ENCODE measurements around the gene HOXC6.
A peak's percentile ranks its signal among the peaks of the same experiment; 100 is the strongest.

HOXC6 gene

DNA sequence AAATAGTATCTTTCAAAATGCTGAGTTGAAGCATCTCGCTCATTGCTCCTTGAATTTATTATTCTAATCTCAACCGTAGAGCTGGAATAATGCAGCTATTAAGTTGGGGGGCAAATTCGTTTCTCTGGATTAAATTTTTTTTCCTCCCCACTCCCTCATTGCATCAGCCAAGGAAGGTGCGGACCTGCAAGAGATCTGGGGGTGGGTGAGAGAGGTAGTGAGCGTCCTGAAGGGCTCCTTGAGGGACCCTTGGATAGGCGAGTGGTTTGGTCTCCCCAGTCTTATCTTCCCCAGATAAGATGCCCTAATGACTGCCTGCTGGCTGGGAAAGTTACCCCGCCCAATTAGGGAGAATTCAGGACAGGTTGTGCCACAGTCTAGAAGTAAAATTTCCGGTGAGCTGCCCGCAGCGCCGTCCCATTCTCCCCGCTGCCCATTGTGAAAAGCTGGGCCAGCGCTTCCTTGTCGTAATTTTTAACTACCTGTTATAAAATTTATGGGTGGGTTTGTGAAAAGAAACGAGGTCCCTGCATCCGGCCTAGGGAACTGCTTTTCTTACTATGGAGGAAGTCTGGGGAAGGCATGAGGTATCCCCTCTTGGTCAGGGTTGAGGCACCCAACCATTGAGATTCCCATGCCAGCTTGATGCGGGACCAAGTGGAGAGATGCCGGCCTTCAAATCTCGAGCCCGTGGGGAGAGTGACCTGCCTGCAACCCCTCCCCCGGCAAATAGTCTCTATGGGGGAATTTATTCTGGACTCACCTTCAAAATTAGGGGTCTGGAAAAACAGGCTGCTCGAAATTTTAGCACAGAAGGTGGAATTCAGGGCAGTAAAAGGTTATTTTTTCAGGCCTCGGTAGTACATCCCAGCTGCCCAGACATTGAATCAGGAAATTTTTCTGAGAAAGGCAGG, 13.0 kb upstream of the HOXC6 start:
- DNase-seq (ENCODE audit: low read depth in 2 of 2): no peak

- DNase-seq (ENCODE audit: low read depth in 2 of 2): no peak
Observed at GRCh38 chr12:54016051-54016450, 12.2 kb upstream of the HOXC6 start.

- DNase-seq (ENCODE audit: low read depth in 2 of 2): no peak
Observed at GRCh38 chr12:54016478-54016964, 11.7 kb upstream of the HOXC6 start.

- DNase-seq (ENCODE audit: low read depth in 2 of 2): no peak
Observed at GRCh38 chr12:54017027-54017788, 11.0 kb upstream of the HOXC6 start.

DNA sequence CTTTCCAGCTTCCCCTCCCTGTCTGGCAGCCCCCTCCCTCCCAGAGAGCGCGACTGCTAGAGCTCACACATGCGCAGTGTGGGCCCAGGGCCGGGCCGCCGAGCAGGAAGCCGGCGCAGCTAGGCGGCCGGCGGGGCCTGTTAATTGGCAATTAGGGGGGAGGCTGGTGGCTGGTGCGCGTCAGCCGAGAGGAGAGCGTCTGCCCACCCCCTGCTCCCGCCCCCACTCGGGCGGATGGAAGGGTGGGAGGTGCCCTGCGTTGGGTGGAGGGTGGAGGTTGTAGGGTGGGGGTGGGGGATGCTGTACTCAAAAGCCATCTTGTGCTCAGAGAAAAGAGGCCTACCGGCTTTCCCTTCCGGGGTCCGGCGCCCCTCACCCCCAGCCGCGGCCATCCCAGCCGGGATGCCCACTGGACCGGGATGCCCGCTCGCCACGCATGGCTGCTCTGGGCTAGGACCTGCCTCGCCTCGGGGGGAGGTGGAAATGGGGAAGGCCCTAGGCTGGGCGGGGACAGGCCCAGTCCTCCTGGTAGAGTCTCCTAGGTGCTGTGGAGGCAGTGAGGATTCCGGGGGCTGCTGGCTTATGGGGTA, 10.3 kb upstream of the HOXC6 start:
- peak in 1 of 2 donors; percentile 47 for DNase-seq (ENCODE audit: low read depth in 2 of 2)

GRCh38 chr12:54018468-54018984, 9.7 kb upstream of the HOXC6 start:
- DNase-seq (ENCODE audit: low read depth in 2 of 2): no peak

DNA sequence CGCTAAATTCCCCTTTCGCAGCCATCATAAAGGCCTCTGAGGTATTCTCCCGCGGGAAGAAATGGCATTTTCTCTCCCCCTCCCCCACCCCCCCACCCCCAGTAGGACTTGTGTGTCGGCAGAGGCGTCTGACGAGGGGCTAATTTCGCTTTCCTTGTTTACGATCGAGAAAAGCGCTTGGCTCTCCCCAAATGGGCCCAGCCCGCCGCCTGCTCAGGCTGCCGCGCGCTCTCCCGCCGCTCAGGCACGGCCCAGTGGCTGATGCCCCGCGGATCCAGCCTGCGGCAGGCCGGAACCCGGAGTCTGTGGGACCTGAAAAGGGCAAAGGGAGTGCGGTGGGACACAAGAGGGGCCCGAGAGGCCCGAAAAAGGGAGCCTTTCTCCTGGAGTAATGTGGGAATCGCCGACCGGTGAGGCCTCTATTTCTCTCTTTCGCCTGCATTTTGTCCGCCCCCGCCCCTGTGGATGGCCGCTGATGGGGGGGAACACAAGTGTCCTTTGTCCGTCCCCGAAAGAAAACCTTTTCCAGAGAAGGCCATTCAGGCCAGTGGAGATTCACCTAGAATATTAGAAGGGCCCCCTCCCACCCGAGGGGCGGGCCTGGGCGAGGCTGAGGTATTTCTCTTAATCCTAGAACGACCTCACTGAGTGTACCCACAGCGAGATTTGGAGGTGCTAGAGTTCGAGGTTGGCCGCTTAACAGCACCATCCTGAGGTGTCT, 9.0 kb upstream of the HOXC6 start:
- no peak for DNase-seq (ENCODE audit: low read depth in 2 of 2)

DNA sequence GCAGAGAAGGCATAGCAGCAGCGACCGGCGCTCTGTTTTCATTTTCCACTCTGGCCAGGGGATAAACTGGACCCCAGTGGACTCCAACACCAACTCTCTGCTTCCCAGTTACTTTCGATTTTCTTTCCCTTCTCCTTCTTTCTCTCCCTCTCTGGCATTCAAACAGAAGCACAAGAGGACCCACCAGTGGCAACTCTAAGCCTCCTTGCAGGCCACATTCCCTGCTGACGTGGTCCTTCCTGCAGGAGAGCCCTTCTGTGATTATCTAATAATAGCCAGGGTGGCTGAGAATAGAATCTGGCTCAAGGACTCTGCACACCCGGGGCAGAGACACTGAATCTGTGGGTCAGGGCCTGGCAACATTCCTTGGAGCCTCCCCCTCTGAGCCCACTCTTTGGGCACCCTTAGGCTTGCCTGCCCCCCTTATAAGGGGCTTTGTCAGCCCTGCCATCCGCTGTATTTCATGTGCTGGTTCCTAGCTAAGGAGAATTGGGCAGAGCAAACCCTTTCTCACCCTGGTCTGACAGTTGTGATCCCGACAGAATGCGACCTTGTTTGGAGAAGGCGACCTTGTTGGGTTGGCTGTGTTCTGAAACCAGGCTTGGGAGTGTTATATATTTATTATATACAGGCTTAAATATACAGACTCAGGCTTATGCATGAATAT, 8.2 kb upstream of the HOXC6 start:
- DNase-seq (ENCODE audit: low read depth in 2 of 2): no peak

- no peak for DNase-seq (ENCODE audit: low read depth in 2 of 2)
Observed at GRCh38 chr12:54020591-54021405, 7.4 kb upstream of the HOXC6 start.

DNA sequence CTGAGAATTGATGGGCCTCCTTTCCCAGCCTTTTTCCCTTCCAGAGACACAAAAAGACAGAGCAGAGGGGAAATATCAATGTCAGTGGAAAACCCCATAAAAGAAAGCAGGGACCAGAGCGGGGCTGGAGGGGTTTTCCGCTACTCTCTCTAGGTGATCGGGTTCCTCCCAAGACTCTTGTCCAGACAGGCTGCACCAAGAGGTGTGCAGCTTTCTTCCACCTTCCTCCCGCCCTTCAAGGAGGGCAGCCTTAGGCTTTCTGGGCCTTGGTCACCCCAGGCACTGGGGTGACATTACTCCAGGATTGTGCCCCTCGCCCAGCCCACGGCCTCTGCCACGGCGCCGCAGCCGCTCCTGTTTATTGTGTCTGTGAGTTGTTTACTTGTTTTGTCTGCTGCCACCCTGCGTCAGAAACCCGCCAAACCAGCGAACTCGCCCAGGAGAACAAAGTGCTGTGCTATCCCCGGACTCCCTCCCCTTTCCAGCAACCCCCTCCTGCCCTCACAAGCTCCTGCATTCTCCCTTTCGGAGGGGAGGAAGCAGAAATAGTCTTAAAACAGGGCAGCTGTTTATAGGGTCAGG, 6.7 kb upstream of the HOXC6 start:
- DNase-seq (ENCODE audit: low read depth in 2 of 2): no peak

GRCh38 chr12:54022960-54023884, 5.0 kb upstream of the HOXC6 start:
- DNase-seq (ENCODE audit: low read depth in 2 of 2): no peak

DNA sequence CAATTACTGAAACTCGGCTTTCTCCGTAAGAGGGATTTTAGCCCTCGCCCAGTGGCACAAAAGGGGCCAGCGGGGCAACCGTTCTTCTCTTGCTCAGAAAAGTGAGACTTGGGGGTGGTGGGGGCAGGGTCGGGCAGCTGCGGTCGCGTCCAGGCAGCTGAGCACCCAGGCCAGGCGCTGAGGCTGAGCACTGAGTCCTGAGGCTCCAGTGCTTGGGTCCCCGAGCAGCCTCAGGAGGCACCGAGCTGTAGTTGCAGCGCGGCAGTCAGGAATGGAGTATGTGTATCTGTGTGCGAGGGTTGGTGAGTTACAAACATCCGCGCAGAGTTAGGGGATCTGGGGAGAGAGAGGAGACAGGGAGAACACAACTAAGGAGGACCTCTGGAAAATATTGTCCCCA, 4.1 kb upstream of the HOXC6 start:
- DNase-seq (ENCODE audit: low read depth in 2 of 2): no peak

DNA sequence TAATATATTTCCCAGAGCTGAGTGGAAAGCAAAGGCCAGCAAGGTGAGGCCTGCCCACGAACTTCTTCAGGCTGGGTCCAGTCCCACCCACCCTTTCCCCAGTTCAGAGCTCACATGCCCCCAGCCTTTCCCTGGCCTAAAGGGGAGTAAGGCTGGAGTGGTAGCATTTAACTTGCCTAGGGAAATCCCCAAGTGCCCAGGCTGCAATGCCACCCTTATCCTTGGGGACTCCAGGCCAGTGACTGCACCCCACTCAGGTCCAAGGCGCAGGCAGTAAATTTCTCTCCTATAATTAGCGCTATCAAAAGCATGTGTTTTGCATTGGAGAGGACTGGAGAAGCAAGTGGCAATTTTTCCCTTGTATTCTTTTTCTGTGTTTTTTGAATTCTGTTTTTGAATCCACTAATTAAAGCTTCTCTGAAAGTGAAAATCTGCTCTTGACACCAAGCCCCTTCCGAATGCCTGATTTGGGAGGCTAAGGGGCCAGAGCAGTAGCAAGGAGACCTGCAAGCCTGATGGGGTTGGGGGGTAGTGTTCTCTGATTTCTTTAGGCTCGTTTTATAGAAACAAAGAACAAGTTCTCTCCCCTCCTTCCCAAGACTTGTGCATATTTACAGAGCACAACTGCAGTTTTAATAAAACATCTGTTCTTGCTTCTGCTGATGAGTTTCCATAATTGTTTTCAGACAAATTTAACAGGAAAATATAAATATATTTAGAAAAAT, 3.5 kb upstream of the HOXC6 start:
- DNase-seq (ENCODE audit: low read depth in 2 of 2): no peak

DNA sequence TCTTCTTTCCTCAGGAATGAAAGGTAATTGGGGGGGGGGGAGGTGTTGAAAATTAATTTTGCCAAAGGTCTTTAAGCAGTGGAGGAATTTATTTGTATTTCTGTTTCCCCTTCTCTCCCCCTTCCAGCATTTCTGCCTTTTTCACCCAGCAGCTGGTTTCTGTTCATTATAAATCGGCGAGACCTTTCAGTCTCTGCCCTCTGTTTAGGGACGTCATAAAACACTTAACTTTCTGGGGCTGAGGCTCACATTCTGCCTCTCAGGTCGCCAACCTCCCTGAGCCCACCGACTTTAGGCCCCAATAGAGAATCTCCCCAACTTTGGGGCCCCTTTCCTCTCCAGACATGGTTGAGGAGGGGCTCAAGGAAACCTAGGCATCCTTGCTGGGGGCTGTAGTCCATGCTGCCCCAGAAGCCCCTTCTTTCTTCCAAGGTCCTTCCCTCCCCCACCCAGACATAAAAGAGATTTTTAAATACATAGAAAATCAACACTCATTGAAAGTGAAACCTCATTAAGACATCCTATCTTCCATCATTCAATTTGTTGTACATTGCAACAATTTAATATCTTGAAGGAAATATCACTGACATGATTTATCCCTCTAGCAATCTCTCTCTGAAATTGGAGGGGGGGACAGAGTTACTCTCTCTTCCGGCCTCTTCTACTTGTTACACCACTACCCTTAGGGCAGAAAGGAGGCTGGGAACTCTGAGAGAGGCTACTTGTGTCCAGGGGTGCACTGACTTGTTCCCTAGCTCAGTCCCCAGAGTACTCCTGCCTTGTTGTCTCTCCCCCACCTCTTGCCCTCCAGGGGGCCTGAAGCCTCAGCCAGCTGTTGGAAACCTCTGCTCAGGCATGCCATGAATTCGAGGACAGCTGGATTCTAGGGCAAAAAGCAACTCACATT, 2.5 kb upstream of the HOXC6 start:
- DNase-seq (ENCODE audit: low read depth in 2 of 2): no peak

- no peak for DNase-seq (ENCODE audit: low read depth in 2 of 2)
Observed at GRCh38 chr12:54026640-54027441, 1.4 kb upstream of the HOXC6 start.

GRCh38 chr12:54027442-54027786, 826 bp upstream of the HOXC6 start:
- no peak for DNase-seq (ENCODE audit: low read depth in 2 of 2)
